GM12878 (cell line): Measurements from ENCODE around the gene SKIL. TPM values are rescaled to one million over a fixed set of nuclear protein-coding genes. Genes with fewer than 3 reads are reported as not detected.

ENCODE experiments used
- ATF3 ChIP-seq: IDR thresholded peaks from 2 replicates; pipeline ENCODE4 v1.6.1; 2011; ENCODE audit warnings: low read depth, mild to moderate bottlenecking, low read length, moderate library complexity, borderline replicate concordance; ENCODE audit errors: extremely low read depth
- CHD2 ChIP-seq: IDR thresholded peaks from 2 replicates; pipeline ENCODE4 v1.6.1; 2011; ENCODE audit warnings: low read depth, low read length, improper control_type of control experiment, borderline replicate concordance
- CHD4 ChIP-seq: fragments of 200-600 bp; sonication (generic); IDR thresholded peaks from 2 replicates; pipeline ENCODE4 v1.6.1; 2016; ENCODE audit warnings: mild to moderate bottlenecking
- CUX1 ChIP-seq: IDR thresholded peaks from 2 replicates; pipeline ENCODE4 v1.6.1; 2012; ENCODE audit warnings: improper control_type of control experiment, low read depth, low read length; ENCODE audit not compliant: insufficient replicate concordance
- ESRRA ChIP-seq: IDR thresholded peaks from 2 replicates; pipeline ENCODE4 v1.6.1; 2012; ENCODE audit warnings: mild to moderate bottlenecking, low read length, improper control_type of control experiment
- MEF2B ChIP-seq: fragments of 450-650 bp; IDR thresholded peaks from 2 replicates; pipeline ENCODE4 v1.6.1; 2018; ENCODE audit warnings: mild to moderate bottlenecking, moderate library complexity; ENCODE audit not compliant: partially characterized antibody, poor library complexity, severe bottlenecking
- NFXL1 ChIP-seq: fragments of 450-650 bp; IDR thresholded peaks from 2 replicates; pipeline ENCODE4 v1.6.1; 2017; ENCODE audit warnings: antibody characterized with exemption, mild to moderate bottlenecking, borderline replicate concordance
- NFYB ChIP-seq: IDR thresholded peaks from 2 replicates; pipeline ENCODE4 v1.6.1; 2011; ENCODE audit warnings: low read depth, mild to moderate bottlenecking, low read length, improper control_type of control experiment, moderate library complexity; ENCODE audit not compliant: insufficient read depth
- PML ChIP-seq: IDR thresholded peaks from 2 replicates; pipeline ENCODE4 v1.6.1; 2012; ENCODE audit warnings: low read length, inconsistent platforms
- RCOR1 ChIP-seq: conservative IDR thresholded peaks from 2 replicates; pipeline ENCODE4 v1.6.1; 2012; ENCODE audit warnings: low read depth, low read length, improper control_type of control experiment
- SMC3 ChIP-seq: IDR thresholded peaks from 2 replicates; pipeline ENCODE4 v1.6.1; 2011; ENCODE audit warnings: low read length, improper control_type of control experiment, borderline replicate concordance
- SREBF2 ChIP-seq: IDR thresholded peaks from 2 replicates; pipeline ENCODE4 v1.6.1; 2012; ENCODE audit warnings: mild to moderate bottlenecking, low read length
- polyA plus RNA-seq, 11 experiments: library from polyadenylated mRNA; depleted of rRNA in 4 of 11; unstranded in 6 of 11; stranded (reverse) in 5 of 11; fragments of >200 nt; fragmentation: Nextera tagmentation in 4 of 11; fragmentation: Illumina TruSeq in 1 of 11; extraction: Ambion mirVana in 4 of 11; extraction: Trizol in 1 of 11; gene quantifications; 1 replicate in 1 of 11; 2 replicates in 10 of 11; pipeline versions ENCODE4 v1.2.1 to v1.2.3, GENCODE V29; 2011 to 2016; ENCODE audit warnings: inconsistent platforms in 2 of 11, missing spikeins in 2 of 11, low read depth in 1 of 11
- total RNA-seq, 4 experiments: library from RNA; depleted of rRNA in 3 of 4; stranded (reverse); fragments of >200 nt in 3 of 4; fragmentation: Illumina TruSeq in 1 of 4; extraction: Trizol in 1 of 4; gene quantifications; 2 replicates each; pipeline versions ENCODE4 v1.2.1 to v1.2.3, GENCODE V29; 2013 to 2021
- TF ChIP-seq, protein P1 (sequence below): fragments of 450-650 bp; formaldehyde crosslinking; IDR thresholded peaks from 2 replicates; pipeline ENCODE4 v1.4.0; 2022; ENCODE audit warnings: mild to moderate bottlenecking, moderate library complexity
- TF ChIP-seq, protein P2 (sequence below): fragments of 450-650 bp; formaldehyde crosslinking; IDR thresholded peaks from 2 replicates; pipeline ENCODE4 v1.5.0; 2022; ENCODE audit warnings: mild to moderate bottlenecking, missing genetic modification characterization
- TF ChIP-seq, protein P3 (sequence below): fragments of 450-650 bp; IDR thresholded peaks from 2 replicates; pipeline ENCODE4 v1.6.1; 2016; ENCODE audit warnings: mild to moderate bottlenecking

SKIL gene
- total and polyA plus RNA-seq, 10 of the 15 experiments (the other 5 are each of a cell fraction or from before 2014, with no cell fraction given): 2.7 to 14.8 (median 6.7) TPM

DNA sequence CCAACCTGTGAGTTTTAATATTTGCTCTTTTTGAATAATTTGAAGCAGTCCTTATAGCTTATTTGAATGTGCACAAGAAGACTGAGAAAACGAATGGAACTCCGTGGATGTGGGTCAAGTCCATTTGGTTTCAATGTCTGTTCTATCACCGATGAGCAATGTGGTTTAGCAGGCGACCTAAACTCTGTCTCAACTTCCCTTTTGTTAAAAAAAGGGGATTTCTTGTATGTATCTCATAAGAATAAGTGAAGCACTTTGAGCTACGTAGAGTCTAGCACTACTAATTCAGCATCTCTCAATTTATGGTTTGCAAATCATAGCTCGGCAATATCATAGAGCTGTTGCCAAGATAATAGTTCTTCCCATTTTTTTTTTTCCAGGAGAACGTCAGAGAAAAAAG, 4.6 kb upstream of the SKIL start (continued):
- TF ChIP-seq CUX1 (no peak), RCOR1 (no peak), CHD2 (no peak), ATF3 (no peak), NFXL1 (no peak), CHD4 (no peak), ESRRA (no peak), PML (no peak), SMC3 (no peak), MEF2B (no peak), NFYB (no peak), SREBF2 (no peak)
- TF ChIP-seq, protein P1, sequence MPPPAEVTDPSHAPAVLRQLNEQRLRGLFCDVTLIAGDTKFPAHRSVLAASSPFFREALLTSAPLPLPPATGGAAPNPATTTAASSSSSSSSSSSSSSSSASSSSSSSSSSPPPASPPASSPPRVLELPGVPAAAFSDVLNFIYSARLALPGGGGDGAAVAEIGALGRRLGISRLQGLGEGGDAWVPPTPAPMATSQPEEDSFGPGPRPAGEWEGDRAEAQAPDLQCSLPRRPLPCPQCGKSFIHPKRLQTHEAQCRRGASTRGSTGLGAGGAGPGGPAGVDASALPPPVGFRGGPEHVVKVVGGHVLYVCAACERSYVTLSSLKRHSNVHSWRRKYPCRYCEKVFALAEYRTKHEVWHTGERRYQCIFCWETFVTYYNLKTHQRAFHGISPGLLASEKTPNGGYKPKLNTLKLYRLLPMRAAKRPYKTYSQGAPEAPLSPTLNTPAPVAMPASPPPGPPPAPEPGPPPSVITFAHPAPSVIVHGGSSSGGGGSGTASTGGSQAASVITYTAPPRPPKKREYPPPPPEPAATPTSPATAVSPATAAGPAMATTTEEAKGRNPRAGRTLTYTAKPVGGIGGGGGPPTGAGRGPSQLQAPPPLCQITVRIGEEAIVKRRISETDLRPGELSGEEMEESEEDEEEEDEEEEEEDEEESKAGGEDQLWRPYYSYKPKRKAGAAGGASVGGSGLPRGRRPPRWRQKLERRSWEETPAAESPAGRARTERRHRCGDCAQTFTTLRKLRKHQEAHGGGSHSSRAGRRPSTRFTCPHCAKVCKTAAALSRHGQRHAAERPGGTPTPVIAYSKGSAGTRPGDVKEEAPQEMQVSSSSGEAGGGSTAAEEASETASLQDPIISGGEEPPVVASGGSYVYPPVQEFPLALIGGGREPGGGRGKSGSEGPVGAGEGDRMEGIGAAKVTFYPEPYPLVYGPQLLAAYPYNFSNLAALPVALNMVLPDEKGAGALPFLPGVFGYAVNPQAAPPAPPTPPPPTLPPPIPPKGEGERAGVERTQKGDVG (CRISPR knock-in tag): no peak
- TF ChIP-seq, protein P2, sequence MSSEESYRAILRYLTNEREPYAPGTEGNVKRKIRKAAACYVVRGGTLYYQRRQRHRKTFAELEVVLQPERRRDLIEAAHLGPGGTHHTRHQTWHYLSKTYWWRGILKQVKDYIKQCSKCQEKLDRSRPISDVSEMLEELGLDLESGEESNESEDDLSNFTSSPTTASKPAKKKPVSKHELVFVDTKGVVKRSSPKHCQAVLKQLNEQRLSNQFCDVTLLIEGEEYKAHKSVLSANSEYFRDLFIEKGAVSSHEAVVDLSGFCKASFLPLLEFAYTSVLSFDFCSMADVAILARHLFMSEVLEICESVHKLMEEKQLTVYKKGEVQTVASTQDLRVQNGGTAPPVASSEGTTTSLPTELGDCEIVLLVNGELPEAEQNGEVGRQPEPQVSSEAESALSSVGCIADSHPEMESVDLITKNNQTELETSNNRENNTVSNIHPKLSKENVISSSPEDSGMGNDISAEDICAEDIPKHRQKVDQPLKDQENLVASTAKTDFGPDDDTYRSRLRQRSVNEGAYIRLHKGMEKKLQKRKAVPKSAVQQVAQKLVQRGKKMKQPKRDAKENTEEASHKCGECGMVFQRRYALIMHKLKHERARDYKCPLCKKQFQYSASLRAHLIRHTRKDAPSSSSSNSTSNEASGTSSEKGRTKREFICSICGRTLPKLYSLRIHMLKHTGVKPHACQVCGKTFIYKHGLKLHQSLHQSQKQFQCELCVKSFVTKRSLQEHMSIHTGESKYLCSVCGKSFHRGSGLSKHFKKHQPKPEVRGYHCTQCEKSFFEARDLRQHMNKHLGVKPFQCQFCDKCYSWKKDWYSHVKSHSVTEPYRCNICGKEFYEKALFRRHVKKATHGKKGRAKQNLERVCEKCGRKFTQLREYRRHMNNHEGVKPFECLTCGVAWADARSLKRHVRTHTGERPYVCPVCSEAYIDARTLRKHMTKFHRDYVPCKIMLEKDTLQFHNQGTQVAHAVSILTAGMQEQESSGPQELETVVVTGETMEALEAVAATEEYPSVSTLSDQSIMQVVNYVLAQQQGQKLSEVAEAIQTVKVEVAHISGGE (CRISPR knock-in tag): no peak
- TF ChIP-seq, protein P3, sequence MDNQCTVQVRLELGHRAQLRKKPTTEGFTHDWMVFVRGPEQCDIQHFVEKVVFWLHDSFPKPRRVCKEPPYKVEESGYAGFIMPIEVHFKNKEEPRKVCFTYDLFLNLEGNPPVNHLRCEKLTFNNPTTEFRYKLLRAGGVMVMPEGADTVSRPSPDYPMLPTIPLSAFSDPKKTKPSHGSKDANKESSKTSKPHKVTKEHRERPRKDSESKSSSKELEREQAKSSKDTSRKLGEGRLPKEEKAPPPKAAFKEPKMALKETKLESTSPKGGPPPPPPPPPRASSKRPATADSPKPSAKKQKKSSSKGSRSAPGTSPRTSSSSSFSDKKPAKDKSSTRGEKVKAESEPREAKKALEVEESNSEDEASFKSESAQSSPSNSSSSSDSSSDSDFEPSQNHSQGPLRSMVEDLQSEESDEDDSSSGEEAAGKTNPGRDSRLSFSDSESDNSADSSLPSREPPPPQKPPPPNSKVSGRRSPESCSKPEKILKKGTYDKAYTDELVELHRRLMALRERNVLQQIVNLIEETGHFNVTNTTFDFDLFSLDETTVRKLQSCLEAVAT: 0 out of 2 replicates have a peak, but pooled peaks have one; percentile 25
